Lung (tissue), 12 donors: ENCODE measurements around the gene SSR1. TPM values are rescaled to one million over a fixed set of nuclear protein-coding genes. Genes with fewer than 3 reads are reported as not detected.
"Not testable (repeated sequence)": the region's sequence is repeated elsewhere in the genome, so short reads cannot be mapped to it uniquely, and the experiment has no call there.

Source experiments
- ATAC-seq: fragments of 200-7000 bp; cut with Tn5 transposase; one replicate; pipeline ENCODE4 v1.9.1; 2020; ENCODE audit warnings: moderate number of reproducible peaks; ENCODE audit not compliant: insufficient read depth, low FRiP score
- DNase-seq, 3 donors: peaks; one replicate each; pipeline ENCODE4 v3.0.0-alpha.2; 2013 to 2017
- H3K27ac ChIP-seq, 2 donors: one replicate each; pipeline ENCODE4 v1.5.1; 2013; ENCODE audit warnings: mild to moderate bottlenecking in 2 of 2, moderate library complexity in 2 of 2, control low read depth in 1 of 2, inconsistent platforms in 1 of 2, low read depth in 1 of 2, low read length in 1 of 2
- H3K27me3 ChIP-seq, 3 donors: one replicate each; pipeline ENCODE4 v1.5.1; 2013; ENCODE audit warnings: low read length in 2 of 3; ENCODE audit not compliant: control insufficient read depth in 3 of 3, insufficient read depth in 3 of 3
- H3K36me3 ChIP-seq, 4 donors: one replicate each; pipeline ENCODE4 v1.5.1; 2013; ENCODE audit warnings: low read length in 4 of 4, mild to moderate bottlenecking in 1 of 4, moderate library complexity in 1 of 4; ENCODE audit not compliant: control insufficient read depth in 4 of 4, insufficient read depth in 4 of 4
- H3K4me1 ChIP-seq, 5 donors: one replicate each; pipeline ENCODE4 v1.5.1; 2013; ENCODE audit warnings: low read length in 5 of 5, mild to moderate bottlenecking in 2 of 5, moderate library complexity in 1 of 5; ENCODE audit not compliant: control insufficient read depth in 5 of 5, insufficient read depth in 5 of 5
- H3K4me3 ChIP-seq: one replicate; pipeline ENCODE4 v1.5.1; 2013; ENCODE audit warnings: mild to moderate bottlenecking, control low read depth, moderate library complexity
- H3K9ac ChIP-seq, 2 donors: one replicate each; pipeline ENCODE4 v1.5.1; 2013; ENCODE audit warnings: low read length in 2 of 2, control low read depth in 1 of 2; ENCODE audit not compliant: insufficient read depth in 1 of 2
- H3K9me3 ChIP-seq, 4 donors: one replicate each; pipeline ENCODE4 v1.5.1; 2013; ENCODE audit warnings: low read length in 3 of 4, mild to moderate bottlenecking in 1 of 4, moderate library complexity in 1 of 4; ENCODE audit not compliant: control insufficient read depth in 4 of 4, insufficient read depth in 3 of 4
- WGBS, 2 donors: extraction: QIAGEN DNeasy Blood & Tissue Kit; methylation state at CpG; one replicate each; pipeline ENCODE4 v1.1.7; 2013; 5-methylcytosine and 5-hydroxymethylcytosine counted together
- polyA plus RNA-seq, 2 donors: library from polyadenylated mRNA; stranded (reverse); fragments of 200-250 nt; gene quantifications; one replicate each; pipeline ENCODE4 v1.2.1, GENCODE V29; 2013
- total RNA-seq, 2 donors: library from RNA; depleted of rRNA in 1 of 2; stranded (reverse); fragments of >200 nt in 1 of 2; gene quantifications; one replicate each; pipeline ENCODE4 v1.2.1, GENCODE V29; 2014 to 2021
- TF ChIP-seq, protein P1 (sequence below): IDR thresholded peaks from 2 replicates; pipeline ENCODE4 v1.5.1; 2012; ENCODE audit warnings: mild to moderate bottlenecking; ENCODE audit errors: control extremely low read depth, extremely low read depth
- donor health status: control.
- donor health status: control.
- donor health status: Bipolar disorder and iron deficiency.
- donor health status: healthy.
- donor health status: DM: yes; HTN: yes; CAD: no.

The SSR1 gene
- total and polyA plus RNA-seq, 4 donors, result 22.4 to 150 (median 90.1) TPM

DNA sequence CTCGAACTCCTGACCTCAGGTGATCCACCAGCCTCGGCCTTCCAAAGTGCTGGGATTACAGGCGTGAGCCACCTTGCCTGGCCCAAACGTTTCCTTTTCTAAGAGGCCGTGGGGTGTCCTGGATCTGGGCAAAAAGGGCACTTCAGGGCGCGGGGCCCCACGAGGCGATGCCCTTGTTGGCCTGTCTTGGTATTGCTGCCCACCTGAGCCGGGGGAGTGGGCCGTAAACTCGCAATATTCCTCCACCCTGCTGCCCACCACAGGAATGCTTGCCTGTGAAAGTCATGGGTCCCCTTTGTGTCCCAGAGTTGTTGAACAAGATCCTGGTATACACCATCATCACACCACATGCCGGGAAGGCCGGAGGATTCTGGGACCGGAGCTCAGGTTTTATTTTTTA, 49.0 kb downstream of the SSR1 start:
- TF ChIP-seq, protein P1, sequence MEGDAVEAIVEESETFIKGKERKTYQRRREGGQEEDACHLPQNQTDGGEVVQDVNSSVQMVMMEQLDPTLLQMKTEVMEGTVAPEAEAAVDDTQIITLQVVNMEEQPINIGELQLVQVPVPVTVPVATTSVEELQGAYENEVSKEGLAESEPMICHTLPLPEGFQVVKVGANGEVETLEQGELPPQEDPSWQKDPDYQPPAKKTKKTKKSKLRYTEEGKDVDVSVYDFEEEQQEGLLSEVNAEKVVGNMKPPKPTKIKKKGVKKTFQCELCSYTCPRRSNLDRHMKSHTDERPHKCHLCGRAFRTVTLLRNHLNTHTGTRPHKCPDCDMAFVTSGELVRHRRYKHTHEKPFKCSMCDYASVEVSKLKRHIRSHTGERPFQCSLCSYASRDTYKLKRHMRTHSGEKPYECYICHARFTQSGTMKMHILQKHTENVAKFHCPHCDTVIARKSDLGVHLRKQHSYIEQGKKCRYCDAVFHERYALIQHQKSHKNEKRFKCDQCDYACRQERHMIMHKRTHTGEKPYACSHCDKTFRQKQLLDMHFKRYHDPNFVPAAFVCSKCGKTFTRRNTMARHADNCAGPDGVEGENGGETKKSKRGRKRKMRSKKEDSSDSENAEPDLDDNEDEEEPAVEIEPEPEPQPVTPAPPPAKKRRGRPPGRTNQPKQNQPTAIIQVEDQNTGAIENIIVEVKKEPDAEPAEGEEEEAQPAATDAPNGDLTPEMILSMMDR, result no peak
- WGBS, 2 donors, result 93 to 95% methylated on average over 15 of the region's 15 CpGs
- Histone ChIP-seq H3K27ac (no peak overlapping the region), H3K9me3 (peaks cover 0 to 2% (median 0%) of the 10 kb centered on the region in 4 donors), H3K9ac (no peak overlapping the region), H3K27me3 (no peaks in the 10 kb centered on the region), H3K4me3 (no peak overlapping the region), H3K36me3 (no peaks in the 10 kb centered on the region), H3K4me1 (peaks cover 0 to 15% (median 6%) of the 10 kb centered on the region in 5 donors)
- DNase-seq (peak in 1 of 3 donors; percentile 7), ATAC-seq (no peak)

DNA sequence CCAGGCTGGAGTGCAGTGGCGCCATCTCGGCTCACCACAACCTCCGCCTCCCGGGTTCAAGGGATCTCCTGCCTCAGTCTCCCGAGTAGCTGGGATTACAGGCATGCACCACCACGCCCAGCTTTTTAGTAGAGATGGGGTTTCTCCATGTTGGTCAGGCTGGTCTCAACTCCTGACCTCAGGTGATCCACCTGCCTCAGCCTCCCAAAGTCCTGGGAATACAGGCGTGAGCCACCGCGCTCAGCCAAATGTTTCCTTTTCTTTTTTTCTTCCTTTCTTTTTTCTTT, 49.5 kb downstream of the SSR1 start:
- H3K4me3 ChIP-seq, H3K9me3 ChIP-seq, DNase-seq, H3K27ac ChIP-seq, ATAC-seq, H3K36me3 ChIP-seq, H3K9ac ChIP-seq, H3K27me3 ChIP-seq: not testable (repeated sequence)
- peaks cover 0 to 12% (median 6%) of the 10 kb centered on the region in 5 donors for H3K4me1 ChIP-seq
- WGBS, 2 donors, result 64 to 86% methylated on average over 9 of the region's 9 CpGs

- DNase-seq (no peak), ATAC-seq (no peak)
- no peak overlapping the region for H3K27ac ChIP-seq
- H3K27me3 ChIP-seq, result no peaks in the 10 kb centered on the region
- WGBS, 2 donors, result 86 to 89% methylated on average over 16 of the region's 16 CpGs
- H3K9me3 ChIP-seq, result peaks cover 0 to 2% (median 0%) of the 10 kb centered on the region in 4 donors
- H3K4me3 ChIP-seq, result no peak overlapping the region
- H3K4me1 ChIP-seq, result peaks cover 0 to 12% (median 6%) of the 10 kb centered on the region in 5 donors
- H3K36me3 ChIP-seq, result no peaks in the 10 kb centered on the region
- no peak overlapping the region for H3K9ac ChIP-seq
- TF ChIP-seq, protein P1, result no peak
Measured at GRCh38 chr6:7262746-7263518, 50.1 kb downstream of the SSR1 start.

- Histone ChIP-seq H3K4me1 (peaks cover 0 to 12% (median 6%) of the 10 kb centered on the region in 5 donors), H3K36me3 (no peaks in the 10 kb centered on the region), H3K9ac (no peak overlapping the region), H3K9me3 (no peaks in the 10 kb centered on the region), H3K4me3 (peak overlapping the region; percentile 54), H3K27ac (peak overlapping the region in 1 of 2 donors; percentile 79), H3K27me3 (no peaks in the 10 kb centered on the region)
- ATAC-seq (no peak), DNase-seq (peak in 1 of 3 donors; percentile 14)
- 62 to 66% methylated on average over 13 of the region's 13 CpGs for WGBS, 2 donors
- TF ChIP-seq, protein P1, result no peak
Measured at GRCh38 chr6:7261852-7262461, 51.0 kb downstream of the SSR1 start.
